ENCODE data around the gene ADGRE2.
"Not testable (repeated sequence)": the region's sequence is repeated elsewhere in the genome, so short reads cannot be mapped to it uniquely, and the experiment has no call there.

ADGRE2 gene

DNA sequence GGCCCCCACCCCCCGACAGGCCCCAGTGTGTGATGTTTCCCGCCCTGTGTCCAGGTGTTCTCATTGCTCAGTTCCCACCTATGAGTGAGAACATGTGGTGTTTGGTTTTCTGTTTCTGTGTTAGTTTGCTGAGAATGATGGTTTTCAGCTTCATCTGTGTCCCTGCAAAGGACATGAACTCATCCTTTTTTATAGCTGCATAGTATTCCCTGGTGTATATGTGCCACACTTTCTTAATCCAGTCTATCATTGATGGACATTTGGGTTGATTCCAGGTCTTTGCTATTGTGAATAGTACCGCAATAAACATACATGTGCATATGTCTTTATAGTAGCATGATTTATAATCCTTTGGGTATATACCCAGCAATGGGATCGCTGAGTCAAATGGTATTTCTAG lies 715 bp downstream of the ADGRE2 start:
- not testable (repeated sequence) for DNase-seq

- no peak for DNase-seq
Observed at GRCh38 chr19:14775869-14776586, 2.3 kb downstream of the ADGRE2 start.

DNA sequence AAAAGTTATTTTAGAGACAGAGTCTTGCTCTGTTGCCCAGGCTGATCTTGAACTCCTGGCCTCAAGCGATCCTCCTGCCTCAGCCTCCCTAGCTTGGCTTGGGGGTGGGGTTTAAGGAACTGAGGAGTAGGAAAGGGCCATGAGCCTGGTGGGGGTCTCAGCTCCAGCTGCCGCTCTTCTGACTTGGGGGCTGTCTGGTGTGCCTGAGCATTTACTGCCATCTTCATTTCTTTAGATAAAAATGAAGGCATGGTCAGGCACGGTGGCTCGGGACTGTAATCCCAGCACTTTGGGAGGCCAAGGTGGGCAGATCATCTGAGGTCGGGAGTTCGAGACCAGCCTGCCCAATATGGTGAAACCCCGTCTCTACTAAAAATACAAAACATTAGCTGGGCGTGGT lies 3.0 kb downstream of the ADGRE2 start:
- DNase-seq = not testable (repeated sequence)

DNA sequence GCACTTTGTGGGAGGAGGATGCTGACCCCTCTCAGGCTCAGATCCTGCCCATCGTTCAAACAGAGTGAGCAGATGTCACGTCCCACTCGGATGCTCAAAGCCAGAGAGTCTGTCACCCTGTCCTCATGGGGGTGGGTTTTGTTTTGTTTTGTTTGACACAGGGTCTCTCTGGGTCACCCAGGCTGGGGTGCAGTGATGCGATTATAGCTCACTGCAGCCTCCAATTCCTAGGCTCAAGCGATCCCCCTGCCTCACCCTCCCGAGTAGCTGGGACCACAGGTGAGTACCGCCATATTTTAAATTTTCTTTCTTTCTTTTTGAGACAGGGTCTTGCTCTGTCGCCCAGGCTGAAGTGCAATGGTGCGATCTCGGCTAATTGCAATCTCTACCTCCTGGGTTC lies 4.0 kb downstream of the ADGRE2 start:
- no peak for DNase-seq

GRCh38 chr19:14773722-14774121 lies 4.6 kb downstream of the ADGRE2 start:
- not testable (repeated sequence) for DNase-seq

DNA sequence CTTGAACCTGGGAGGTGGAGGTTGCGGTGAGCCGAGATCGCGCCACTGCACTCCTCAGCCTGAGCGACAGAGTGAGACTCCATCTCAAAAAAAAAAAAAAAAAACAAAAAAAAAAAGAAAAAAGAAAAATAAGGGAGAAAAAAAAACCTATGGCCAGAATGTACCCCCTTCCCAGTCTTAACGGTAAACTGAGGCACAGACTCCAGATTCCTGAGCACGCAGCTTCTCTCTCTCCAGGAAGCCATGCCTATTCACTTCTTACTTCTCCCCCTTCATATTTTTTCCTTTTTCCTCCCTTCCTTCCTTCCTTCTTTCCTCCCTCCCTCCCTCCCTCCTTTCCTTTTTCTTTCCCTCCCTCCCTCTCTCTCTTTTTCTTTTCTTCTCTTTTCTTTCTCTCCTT lies 5.4 kb downstream of the ADGRE2 start:
- DNase-seq = no peak

GRCh38 chr19:14772467-14772866 lies 5.9 kb downstream of the ADGRE2 start:
- DNase-seq = no peak

DNA sequence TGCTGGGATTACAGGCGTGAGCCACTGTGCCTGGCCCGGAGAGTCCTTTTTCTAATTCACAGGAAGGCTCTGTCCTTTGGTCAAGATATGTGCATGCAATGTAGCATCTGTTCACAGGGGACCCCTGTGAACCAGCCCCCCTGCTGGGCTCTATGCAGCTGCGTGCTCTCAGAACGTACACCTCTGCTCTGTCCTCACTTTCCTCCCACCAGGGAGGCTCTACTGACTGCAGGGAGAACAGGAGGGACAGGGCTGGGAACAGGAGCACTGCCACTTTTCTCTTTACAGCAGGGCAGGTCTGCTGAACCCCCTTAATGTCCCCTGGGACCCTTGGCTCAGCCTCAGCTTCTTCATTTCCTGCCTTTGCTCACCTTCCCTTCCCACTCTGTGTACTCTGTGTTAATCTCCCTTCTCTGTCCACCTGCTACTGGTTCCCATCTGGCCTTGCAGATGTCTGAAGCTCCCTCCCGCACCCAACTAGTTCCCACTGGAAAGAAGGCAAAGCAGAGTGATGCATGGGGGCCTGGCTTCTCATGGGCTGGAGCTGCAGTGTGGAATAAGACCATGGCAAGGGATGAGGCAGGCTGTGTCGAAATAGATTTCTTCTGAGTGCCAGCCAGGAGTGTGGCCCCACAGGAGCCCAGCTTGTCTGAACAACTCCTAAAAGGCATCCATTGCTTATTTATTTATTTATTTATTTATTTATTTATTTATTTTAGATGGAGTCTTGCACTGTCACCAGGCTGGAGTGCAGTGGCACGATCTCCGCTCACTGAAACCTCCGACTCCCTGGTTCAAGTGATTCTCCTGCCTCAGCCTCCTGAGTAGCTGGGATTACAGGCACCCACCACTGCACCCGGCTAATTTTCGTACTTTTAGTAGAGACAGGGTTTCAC lies 7.2 kb downstream of the ADGRE2 start:
- no peak for DNase-seq

DNA sequence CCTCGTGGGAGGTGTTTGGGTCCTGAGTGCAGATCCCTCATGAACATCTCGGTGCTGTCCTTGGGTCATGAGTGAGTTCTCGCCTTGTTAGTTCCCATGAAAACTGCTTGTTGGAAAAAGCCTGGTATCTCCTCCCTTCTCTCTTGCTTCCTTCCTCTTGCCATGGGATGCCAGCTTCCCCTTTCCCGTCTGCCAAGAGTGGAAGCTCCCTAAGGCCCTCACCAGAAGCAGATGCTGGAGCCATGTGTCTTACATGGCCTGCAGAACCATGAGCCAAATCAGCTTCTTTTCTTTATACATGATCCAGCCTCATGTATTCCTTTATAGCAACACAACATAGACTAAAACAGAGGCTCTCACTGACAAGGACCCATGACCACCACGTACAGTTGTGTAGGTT lies 8.2 kb downstream of the ADGRE2 start:
- DNase-seq = no peak

- no peak for DNase-seq
Observed at GRCh38 chr19:14769201-14769600, 9.2 kb downstream of the ADGRE2 start.

- DNase-seq = no peak
Observed at GRCh38 chr19:14768001-14768400, 10.4 kb downstream of the ADGRE2 start.

- DNase-seq = no peak
Observed at GRCh38 chr19:14767466-14767971, 10.8 kb downstream of the ADGRE2 start.

DNA sequence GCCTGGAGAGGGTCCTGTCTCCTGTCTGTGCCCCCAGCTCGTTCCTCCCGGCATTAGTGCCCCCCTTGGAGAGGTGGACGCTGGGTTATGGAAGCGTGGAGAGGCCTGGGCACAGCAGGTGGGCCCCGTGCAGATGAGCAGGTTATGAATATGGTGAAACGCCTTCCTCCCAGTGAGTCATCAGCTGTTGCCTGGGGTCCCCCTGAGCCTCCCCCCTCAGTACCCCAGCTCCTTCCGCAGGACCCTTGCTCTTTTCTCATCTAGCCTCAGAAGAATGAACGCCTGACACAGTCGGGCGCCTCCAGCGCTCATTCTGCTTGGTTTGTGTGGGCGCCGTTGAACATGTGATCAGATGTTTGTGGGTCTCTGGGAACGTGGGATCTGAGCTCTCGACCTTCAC lies 12.5 kb downstream of the ADGRE2 start:
- not testable (repeated sequence) for DNase-seq

DNA sequence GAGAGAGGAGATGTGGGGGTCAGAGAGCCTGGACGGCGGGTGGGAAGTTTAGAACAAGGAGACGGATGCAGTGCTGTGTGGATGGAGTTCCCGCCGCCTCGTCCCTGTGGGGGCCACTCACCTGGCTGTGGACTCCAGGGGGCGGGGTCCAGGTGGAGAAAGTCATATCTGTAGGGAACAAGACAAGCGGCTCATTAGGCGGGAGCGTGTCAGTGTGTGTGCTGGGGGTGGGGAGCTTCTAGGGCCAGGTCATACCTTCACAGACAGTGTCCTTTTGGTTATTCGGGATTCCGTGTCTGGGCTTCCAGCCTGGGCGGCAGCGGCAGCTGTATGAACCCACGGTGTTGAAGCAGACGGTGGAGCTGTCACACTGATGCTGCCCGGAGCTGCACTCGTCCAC lies 13.0 kb downstream of the ADGRE2 start:
- not testable (repeated sequence) for DNase-seq

DNA sequence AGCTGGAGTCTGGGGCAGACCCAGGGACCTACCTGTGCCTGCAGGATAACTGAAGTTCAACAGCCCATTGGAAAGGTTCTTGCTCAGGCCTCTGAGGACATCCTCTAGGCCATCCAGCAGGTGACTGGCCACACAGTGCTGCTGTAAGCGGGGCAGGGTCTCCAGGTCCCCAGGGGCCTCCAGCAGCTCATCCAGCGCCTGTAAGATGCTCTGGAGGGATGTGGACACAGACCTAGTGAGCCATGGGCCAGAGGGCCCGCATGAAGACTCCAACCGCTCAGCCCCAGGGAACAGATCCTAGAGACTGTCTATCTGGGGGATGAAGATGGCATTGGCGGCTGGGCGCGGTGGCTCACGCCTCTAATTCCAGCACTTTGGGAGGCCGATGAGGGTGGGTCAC lies 14.0 kb downstream of the ADGRE2 start:
- DNase-seq = no peak

GRCh38 chr19:14763497-14764145 lies 14.7 kb downstream of the ADGRE2 start:
- no peak for DNase-seq

DNA sequence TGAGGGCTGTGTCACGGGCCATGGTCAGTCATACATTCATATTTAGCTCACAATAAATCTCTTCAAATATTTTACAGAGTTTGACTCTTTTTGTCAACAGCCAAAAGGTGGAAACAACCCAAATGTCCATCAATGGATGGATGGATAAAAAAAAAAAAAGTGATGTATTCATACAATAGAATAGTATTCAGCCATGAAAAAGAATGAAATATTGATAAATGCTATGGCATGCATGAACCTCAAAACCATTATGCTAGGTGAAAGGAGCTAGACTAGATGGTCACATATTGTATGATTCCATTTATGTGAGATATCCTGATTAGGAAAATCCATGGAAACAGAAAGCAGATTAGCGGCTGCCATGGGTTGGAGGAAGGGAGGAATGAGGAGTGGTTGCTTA lies 16.2 kb downstream of the ADGRE2 start:
- DNase-seq = no peak

GRCh38 chr19:14761607-14762006 lies 16.8 kb downstream of the ADGRE2 start:
- DNase-seq = no peak

DNA sequence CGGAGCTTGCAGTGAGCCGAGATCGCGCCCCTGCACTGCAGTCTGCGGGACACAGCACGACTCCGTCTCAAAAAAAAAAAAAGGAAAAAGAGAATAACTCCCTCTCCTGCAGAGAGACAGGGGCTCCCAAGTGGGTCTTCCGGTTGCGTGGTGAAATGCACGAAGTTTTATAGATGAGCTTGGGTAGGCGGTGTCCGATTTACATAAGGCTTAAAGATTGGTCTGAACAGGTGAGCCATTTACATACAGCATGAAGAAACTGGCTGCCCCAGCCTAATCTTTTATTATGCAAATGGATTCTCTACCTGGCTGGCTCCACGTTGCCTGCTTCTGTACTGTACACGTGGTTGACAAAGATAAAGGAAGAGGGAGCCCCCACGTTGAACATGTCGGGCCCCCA lies 19.5 kb downstream of the ADGRE2 start:
- no peak for DNase-seq

DNA sequence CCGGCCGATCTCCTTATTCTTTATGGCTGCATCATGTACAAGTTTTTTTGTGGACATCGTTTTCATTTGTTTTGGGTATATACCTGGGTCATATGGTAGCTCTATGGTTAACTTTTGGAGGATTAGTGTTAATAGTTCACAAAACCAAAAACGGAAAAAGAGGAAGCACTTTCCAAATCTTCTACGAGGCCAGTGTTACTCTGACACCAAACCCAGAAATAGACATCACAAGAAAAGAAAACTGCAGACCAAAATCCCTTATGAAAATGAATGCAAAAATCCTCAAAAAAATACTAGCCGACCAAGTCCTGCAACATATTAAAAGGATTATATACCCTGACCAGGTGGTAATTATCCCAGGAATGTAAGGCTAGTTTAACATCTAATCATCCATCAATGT lies 29.8 kb downstream of the ADGRE2 start:
- no peak for DNase-seq

DNA sequence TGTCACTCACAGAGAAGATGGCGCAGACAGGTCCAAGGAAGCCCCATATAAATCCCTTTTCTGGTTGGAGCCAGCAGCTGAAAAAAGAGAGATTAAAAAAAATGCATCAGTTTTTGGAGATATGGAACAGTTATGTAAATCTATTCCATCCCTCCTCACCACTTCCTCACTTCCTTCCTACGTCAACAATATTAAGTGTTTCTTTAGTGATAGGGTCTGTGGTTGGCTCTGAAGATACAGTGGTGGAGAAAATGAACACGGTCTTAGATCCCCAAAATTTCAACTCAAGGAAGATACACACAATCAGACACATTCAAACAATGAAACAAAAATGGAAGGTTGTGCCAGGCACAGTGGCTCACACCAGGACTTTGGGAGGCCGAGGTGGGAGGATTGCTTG lies 31.5 kb downstream of the ADGRE2 start:
- no peak for DNase-seq

GRCh38 chr19:14735915-14736314 lies 42.4 kb downstream of the ADGRE2 start:
- no peak for DNase-seq

GRCh38 chr19:14733574-14733973 lies 44.8 kb downstream of the ADGRE2 start:
- DNase-seq = no peak

DNA sequence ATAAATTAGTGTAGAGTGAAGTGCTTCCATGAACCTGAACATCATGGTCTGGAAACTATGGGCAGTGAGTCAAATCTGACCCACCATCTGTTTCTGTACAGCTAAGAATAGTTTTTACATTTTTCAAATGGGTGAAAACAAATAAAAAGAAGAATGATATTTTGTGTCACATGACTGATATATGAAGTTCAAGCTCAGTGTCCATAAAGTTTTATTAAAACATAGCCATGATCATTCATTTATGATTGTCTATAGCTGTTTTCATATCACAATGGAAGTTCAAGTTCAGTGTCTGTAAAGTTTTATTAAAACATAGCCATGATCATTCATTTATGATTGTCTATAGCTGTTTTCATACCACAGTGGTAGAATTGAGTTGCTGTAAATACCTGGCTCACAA lies 45.9 kb downstream of the ADGRE2 start:
- no peak for DNase-seq

All from NCI-H2107 (cell line).